GM19238 (cell line): Measurements from ENCODE around the gene CCDC85B.
"Not testable (repeated sequence)": the region's sequence is repeated elsewhere in the genome, so short reads cannot be mapped to it uniquely, and the experiment has no call there.

Experiments used
- DNase-seq: peaks from one replicate; pipeline ENCODE4 v3.0.0; 2011; ENCODE audit warnings: low spot score; ENCODE audit not compliant: insufficient read length

CCDC85B gene

DNA sequence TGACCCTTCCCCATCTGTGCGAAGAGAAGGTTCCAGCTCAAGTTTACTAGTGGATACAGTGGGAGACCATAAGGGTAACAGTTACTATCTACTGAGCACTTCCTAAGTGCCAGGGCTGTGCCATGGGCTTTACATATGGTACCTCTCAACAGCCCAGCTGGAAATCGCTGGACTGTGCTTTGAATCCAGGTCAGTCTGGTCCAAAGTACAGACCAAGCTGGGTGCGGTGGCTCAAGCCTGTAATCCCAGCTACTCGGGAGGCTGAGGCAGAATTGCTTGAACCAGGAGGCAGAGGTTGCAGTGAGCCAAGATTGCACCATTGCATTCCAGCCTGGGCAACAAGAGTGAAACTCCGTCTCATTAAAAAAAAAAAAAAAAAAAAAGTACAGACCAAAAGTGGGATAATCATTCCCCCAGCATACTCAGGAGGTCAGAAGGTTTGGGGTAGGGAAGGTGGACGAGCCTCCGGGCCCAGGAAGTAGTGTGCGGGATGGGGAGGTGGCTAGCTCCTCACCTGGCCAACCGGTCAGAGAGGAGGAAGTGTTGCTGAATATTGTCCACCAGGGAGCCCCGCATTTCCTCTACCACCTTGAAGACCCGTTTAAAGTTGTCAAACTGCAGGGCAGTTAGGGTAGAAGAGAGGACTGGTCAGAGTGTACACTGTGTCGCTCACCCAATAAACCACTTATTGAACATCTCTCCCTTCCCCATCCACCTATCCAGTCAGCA, 4.5 kb upstream of the CCDC85B start:
- no peak for DNase-seq

DNA sequence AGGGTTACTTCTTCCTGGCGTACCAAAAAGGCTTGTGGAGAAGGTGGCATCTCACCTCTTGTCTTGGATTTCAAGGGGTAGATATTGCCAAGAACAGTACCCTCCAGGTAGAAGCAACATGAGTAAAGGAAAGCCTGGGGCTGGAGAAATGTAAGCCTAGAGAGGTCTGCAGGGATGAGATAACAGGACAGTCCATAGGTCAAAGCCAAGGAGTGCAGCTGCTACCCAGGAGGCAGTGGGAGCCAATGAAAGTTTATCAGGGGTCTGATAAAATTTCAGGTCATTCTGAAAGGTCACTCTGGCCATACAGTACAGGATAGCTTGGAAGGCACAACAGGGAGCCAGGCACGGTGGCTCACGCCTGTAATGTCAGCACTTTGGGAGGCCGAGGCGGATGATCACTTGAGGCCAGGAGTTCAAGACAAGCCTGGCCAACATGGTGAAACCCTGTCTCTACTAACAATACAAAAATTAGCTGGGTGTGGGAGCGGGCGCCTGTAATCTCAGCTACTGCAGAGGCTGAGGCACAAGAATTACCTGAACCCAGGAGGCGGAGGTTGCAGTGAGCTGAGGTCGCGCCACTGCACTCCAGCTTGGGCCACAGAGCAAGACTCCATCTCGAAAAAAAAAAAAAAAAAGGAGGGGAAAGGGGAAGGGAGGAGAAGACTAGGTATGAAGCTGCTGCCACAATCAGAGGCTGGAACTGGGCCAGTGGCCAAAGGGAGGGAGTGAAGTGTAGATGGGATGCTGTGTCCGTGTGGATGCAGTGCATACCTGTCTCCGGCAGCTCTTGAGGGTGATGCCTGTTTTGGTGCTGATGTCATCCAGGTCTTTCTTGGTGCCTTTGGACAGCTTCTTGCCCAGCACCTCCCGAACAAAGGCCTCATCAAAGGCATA, 3.4 kb upstream of the CCDC85B start:
- no peak for DNase-seq

DNA sequence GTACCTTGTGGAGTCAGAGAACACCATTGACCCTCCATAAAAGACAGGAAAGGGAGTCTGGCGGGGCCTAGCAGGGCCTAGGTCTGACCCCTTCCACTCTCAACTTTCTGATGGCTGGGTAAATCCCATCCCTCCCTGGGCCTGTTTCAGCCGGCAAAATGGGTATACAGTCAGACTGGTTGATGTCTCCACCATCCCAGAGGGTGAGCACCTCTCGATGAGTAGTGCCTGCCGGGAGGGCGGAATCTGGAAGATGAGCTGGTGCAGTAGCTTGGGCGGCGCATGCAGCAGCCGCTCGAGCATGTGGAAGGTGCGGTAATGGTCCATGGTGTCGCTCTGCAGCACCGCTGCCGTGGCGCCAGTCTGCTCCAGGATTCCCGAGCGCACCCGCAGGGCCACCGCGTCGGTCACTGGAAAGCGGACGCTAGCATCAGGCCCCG, 2.7 kb upstream of the CCDC85B start:
- no peak for DNase-seq

DNA sequence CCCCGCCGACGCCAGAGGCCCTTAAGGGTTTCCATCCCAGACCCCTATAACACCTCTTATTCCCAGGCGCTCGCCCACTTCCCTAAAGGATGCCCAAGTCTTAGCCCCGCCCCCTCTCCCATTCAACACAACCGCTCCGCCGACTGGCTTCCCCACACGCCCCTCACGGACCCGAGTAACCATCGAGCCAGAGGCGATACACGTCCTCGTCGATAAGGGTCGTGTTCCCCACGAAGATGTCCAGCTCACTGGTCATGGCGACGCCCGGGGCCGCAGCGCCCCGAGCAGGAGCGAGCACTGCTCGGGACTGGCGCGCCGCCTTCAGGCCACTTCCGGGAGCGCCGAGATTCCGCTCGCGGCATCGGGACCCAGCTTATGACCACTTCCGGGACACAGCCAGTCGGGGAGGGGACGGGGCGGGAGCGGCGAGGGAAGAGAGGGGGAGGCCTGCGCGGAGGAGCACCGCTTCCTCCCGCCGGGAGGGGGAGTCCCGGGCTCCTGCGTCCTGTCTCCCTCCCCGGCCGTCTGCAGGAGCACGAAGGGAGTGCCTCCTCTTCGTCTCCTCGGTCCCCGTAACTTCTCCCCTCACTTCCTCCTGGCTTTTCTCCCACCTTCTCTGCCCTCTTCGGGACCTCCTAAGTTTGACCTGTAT, 2.2 kb upstream of the CCDC85B start, which contains the start of gene FIBP:
FIBP (minus strand) TSS at position 309 of the 652 bp plus-strand sequence; CDS start at position 256, 53 bp downstream.
- DNase-seq, result peak; percentile 99

DNA sequence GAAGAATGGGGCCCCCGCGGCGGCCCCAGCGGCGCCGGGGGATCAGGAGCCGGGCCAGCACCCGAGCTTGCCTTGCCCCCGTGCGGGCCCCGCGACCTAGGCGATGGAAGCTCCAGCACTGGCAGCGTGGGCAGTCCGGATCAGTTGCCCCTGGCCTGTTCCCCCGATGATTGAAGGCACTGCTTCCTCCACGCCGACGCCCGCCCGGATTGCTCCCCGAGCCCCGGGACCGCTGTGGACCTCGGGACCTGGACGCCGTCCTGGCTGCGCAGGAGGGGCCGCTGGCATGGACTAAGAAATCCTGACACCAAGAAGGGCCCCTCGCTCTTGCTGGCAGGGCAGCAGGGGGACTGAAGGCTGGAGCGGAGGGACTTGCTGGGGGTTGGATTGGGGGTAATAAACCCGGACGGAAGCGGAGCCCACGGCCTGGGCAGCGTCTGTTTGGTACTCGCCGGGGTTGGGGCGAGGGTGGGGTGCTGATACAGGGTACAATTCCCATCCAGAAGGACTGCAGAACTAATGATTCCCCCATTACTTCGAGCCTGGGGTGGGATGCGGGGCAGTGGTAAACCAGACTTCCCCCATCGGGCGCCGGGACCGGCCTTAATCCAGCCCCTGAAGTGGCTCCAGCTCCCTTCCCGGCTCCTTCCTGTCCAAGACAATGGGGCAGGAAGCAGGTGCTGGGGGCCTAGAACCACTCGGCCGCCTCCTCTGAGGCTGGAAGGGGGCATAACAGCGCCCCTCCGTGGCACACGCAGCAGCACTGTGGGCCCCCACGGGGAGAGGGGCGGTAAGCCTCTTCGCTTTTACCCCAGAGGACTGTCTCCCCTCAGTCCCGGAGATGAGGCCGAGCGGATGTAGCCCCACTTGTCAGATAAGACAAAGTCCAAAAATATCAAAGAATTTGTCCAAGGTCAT, 1.0 kb downstream of the CCDC85B start:
- DNase-seq, result no peak

DNA sequence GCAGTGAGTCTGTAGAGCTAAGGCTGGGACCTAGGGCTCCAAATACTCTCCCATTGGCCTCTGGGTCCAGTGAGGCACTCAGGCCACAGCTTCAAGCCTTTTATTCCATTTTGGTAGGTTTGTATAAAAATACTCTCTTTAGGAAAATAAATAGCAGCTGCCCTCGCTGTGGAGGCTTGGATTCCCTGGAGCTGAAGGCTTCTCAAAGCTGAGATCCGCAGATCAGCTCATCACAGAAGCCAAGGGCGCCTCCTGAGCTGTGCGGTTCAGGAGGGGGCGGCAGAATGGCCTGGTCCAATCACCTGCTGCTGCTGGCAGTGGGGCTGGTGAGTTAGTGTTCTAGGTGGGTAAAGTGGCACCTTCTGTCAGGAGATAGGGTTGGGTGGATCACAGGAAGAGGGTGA, 1.7 kb downstream of the CCDC85B start:
- DNase-seq, result not testable (repeated sequence)

DNA sequence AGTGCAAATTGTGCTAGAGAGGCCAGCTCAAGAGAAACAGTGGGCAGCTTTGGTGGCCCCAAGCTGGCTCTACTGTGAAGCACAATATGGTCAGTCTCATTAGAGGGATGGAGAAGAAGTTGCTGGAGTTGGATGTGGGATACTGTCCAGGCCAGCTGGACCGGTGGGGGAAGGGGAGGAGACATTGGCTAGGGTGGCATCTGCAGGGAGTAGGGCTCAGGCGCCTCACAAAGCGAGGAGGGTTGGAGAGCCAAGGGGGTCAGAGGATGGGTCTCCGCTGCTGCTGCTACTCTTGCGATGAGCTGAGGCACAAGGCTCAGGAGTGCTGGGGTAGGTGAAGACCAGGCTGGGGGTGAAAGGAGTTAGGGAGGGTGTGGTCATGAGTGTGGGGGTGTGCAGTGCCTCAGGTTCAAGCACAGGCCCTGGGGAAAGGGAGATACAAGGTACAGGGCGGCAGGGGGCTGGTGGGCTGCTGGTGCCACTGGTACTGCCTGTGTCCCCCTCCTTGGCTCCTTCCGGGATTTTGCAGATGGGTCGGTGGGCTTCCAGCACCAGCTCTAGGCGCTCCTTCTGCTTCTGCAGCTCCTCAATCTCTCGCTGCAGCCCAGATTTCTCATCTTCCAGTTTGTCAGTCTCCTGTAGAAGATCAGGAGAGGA, 2.3 kb downstream of the CCDC85B start:
- no peak for DNase-seq

DNA sequence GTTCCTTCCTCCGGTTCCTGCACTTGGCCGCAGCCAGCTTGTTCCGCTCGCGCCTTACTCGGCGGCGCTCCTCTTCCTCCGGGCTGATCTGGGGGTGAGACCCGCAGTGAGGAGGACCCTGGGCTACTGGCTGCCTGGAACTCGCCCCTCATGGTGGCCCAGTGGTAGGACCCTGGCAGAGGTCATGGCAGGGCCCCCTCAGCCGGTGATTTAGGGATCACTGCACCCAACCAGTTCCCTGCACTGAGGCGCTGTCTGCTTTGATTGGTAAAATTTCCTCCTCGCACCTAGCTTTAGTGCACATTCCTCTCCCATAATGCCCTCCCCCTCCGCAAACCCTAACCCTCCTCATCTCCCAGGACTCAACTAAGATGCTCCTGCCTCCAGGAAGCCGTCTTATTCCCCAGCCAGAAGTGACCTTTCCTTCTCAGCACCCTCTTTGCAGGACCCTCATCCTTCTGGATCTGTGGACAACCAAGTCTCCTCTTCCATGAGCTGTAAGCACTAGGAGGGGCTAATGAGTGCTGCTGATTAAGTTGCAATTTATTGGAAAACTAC, 3.6 kb downstream of the CCDC85B start:
- DNase-seq, result no peak

DNA sequence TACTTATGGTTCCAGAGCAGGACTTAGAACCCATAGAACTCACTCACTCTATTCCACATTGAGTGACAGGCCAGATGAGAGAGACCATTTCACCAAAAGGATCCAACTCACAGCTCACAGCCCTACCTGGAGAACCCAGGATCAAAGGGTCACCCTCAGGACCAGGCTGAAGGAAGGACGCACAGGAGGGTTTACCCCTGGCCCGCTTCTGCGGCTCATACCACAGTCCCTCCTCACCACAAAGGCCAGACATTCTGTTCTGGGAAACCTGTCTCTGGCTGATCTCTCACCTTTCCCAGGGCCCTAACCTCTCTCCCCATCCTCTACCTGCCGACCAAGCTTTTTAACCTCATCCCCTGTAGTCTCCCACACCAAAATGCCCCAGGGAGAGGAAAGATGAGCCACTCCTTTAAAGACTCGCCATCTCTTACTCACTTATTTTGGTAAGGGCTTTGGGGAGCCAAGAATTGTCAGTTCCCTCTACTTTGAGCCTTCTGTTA, 5.1 kb downstream of the CCDC85B start:
- DNase-seq, result no peak

DNA sequence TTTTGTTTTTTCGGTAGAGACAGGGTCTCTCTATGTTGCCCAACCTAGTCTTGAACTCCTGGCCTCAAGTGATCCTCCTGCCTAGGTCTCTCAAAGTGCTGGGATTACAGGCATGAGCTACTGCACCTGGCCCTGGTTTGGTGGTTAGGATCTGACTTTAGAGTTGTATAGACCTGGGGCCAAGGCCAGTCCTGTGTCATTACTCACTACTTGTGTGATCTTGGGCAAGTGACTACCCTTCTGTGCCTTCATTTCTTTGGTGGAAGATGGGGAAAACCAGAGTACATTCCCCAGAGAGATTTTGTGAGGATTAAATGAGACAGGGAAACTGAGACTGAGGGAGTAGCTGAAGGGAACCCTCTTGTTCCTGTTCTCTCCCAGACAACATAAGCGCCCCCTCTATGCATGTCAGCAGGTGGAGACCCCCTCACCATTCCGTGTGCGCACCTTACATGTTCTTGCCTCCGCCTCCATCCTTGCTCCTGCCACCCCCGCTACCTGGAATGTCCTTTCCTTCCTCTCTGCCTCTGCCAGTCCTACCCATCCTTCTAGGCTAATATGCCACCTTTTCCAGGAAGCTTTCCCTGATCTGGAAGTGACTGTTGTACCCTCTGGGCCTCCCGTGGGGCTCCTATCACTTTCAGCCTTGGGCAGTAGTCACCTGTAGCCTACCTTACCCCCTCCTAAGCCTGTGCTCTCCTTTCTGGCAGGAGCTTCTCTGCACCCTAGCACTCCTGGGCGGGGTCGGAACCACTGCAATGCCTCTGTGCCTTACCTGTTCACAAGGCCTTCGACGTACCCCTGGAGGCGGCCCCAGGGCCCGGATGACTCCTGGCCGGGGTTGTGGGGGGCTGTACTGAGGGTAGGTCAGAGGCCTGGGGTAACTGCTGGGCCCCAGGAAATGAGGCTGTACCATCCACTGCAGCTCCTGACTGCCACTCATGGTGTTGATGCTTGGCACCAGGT, 5.8 kb downstream of the CCDC85B start:
- DNase-seq, result no peak

DNA sequence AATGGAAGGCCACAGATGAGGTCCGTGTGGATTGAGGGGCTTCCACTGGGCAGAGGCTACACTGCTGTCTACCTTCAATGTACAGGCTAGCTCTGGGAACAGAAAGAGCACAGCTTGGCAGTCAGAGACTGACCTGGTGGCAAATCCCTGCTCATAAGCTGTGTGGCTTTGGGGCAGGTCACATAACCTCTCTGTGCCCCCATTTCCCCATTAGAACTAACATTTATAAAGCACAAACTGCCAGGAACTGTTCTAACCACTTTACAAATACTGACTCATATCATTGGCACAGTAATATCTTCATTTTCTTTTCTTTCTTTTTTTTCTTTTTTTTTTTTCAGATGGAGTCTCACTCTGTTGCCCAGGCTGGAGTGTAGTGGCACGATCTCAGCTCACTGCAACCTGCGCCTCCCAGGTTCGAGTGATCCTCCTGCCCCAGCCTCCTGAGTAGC, 6.6 kb downstream of the CCDC85B start:
- DNase-seq, result no peak

DNA sequence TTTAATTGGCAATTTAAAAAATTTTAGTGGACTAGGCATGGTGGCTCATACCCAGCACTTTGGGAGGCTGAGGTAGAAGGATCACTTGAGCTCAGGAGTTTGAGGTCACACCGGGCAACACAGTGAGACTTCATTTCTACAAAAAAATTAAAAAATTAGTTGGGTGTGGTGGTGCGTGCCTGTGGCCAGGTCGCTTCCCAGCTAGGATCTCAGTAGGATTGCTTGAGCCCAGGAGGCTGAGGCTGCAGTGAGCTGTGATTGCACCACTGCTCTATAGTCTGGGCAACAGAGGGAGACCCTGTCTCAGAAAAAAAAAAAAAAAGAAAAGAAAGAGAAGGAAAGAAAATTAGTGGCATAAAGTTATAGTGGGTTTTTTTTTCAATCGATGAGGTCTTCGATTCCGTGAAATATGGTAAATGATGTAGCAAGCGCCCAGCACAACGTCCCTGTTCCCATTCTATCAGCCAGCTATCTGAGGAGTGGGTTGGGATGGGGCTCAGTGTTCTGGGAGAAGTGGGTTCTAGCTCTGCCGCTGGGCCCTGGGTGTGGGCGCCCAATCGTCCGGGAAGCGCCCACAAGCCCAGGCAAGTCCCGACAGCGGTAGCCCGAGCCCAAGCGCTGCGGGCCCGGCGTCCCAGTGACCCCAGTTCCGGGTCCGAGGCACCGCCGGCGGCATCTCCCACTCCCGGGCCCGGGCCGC, 8.3 kb downstream of the CCDC85B start:
- no peak for DNase-seq

DNA sequence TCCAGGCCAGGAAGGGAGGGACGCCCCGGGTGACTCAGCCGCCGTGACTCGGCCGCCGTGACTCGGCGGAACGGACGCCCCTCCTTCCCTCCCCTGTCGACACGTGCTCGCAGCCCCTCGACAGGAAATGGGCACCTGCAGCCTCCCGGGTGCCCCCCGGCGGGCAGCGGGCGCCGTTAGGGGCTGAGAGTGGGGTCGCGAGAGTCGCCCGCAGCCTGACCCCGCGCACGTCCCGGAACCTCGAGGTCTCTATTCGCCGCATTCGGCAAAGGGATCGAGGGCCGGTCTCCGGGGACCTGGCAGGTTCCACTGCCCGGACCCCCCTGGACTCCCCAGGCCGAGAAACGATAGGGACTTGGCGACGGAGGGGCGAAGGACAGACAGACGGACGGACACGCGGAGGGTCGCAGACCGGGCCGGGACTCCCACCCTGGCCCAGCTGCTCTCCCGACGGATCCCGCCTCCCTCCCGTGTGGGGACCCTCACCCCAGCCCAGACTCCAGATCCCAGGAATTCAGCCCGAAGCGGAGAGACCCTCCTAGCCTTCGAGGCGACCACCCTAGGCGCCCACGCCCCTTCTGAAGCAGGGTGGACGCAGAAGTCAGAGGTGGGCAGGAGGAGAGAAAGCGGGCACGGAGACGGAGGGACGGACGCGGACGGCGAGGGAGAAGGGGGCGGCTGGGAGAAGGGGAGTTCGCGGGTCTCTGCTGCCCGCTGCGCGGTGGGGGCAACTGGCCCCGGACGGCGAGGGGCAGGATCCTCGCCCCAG, 9.1 kb downstream of the CCDC85B start:
- DNase-seq, result no peak

DNA sequence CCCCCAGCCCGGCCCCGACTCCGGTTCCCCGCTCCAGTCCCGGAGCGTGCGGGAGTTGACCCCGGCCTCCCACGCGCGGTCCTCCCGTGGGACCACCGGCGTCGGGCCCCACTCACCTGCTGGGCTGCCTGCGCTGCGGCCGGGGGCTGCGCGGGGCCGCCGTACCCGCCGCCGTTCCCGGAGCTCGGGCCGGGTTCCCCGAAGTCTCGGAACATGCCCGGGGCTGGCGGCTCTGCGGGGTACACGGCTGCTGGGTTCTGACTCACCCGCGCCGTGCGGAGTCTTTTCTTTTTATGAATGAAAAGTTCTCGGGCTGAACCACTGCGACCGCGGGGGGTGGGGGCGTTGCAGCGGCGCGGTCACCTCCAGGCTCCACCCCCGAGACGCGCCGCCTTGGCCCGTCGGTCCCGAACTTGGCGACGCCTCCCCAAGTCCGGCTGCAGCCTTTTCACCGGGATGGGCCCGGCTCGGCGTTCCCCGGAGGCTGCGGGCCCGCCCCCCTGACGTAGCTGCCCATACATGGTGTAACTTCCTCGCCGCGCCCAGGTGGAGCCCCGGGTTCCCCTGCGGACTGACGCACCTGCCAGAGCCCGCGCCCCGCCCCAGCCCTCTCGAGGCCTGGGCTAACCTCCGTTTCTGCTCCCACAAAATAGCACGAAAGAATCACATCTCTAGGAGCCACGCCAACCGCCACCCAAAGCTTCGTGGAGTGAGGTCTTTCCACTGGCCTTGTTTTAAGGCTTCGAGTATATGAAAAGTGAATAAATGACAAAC, 9.8 kb downstream of the CCDC85B start, which contains the start of gene FOSL1:
FOSL1 (minus strand) TSS at position 264 of the 774 bp plus-strand sequence; CDS start at position 215, 49 bp downstream.
- DNase-seq, result peak; percentile 85

DNA sequence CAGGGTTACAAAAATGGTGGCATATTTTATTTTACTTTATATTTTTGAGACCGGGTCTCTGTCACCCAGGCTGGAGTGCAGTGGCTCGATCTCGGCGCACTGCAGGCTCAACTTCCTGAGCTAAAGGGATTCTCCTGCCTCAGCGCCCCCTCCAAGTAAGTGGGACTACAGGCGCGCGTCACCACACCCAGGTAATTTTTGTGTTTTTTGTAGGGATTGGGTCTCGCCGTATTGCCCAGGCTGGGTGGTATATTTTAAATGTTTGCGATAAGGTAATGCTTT, 10.4 kb downstream of the CCDC85B start:
- no peak for DNase-seq

DNA sequence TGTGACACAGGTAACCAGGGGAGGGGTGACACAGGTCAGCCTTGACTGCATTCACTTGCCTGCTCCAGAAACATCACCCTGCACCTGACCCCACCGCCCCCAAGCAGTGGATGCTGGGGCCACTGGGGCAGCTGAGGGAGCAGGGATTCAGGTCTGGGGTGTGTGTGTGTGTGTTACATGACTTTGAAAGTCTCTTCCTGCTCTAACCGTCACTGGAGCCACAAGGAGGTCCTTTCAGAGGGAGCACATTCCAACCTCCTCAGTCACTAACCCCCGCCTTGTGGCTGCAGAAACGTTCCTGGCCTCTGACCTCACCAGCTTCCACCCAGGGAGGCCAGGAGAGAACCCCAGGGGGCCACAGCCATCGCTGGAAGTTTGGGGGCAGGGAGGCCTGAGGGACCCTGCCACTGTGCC, 12.6 kb downstream of the CCDC85B start:
- DNase-seq, result no peak
